ENCODE data around the gene APOO. TPM values are rescaled to one million over a fixed set of nuclear protein-coding genes. Genes with fewer than 3 reads are reported as not detected.

APOO gene
- total RNA-seq, 1 donor from 2014 or later, result 81.0 TPM

GRCh38 chrX:23786268-23786815, 121.4 kb downstream of the APOO start:
- no peaks in the 10 kb centered on the region for H3K27me3 ChIP-seq
- peaks cover 36% of the 10 kb centered on the region for H3K4me1 Mint-ChIP-seq

DNA sequence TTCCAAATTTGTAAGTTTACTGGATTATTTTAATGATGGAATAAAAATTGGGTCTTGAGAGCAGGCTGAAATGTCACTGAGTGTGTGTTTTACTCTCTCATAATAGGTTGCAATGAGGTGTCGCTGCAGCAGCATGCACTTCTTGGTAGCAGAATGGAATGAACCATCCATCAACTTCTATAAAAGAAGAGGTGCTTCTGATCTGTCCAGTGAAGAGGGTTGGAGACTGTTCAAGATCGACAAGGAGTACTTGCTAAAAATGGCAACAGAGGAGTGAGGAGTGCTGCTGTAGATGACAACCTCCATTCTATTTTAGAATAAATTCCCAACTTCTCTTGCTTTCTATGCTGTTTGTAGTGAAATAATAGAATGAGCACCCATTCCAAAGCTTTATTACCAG, 122.2 kb downstream of the APOO start:
- H3K4me3 Mint-ChIP-seq, result peak overlapping the region; percentile 95
- H3K4me1 ChIP-seq, result peaks cover 6% of the 10 kb centered on the region
- H3K27me3 Mint-ChIP-seq (ENCODE audit: insufficient read depth, low read depth), result peaks cover 2% of the 10 kb centered on the region
- no peak overlapping the region for H3K4me2 ChIP-seq
- no peaks in the 10 kb centered on the region for H3K9me3 ChIP-seq (ENCODE audit: low read depth)
- TF ChIP-seq CTCF (IDR thresholded peaks at IDR 0.05), result no peak
- TF ChIP-seq EZH2 (IDR thresholded peaks at IDR 0.05), result no peak
- TF ChIP-seq EZH2phosphoT487 (IDR thresholded peaks at IDR 0.05), result no peak
- no peaks in the 10 kb centered on the region for H3K27me3 ChIP-seq
- no peak overlapping the region for H3K4me3 ChIP-seq
- peaks cover 3% of the 10 kb centered on the region for H3F3A ChIP-seq (ENCODE audit: low read depth)
- peaks cover 36% of the 10 kb centered on the region for H3K4me1 Mint-ChIP-seq
- no peak overlapping the region for H2AFZ ChIP-seq (replicated peaks)
- H3K79me2 ChIP-seq (ENCODE audit: low read depth), result no peaks in the 10 kb centered on the region
- H3K9ac ChIP-seq, result no peak overlapping the region
- no peaks in the 10 kb centered on the region for H4K20me1 ChIP-seq (ENCODE audit: low read depth)
- H3K27ac ChIP-seq, result no peak overlapping the region
- no peaks in the 10 kb centered on the region for H3K9me3 Mint-ChIP-seq
- peaks cover 19% of the 10 kb centered on the region for H3K36me3 Mint-ChIP-seq
- no peak for DNase-seq (ENCODE audit: low spot score)
- H3K27ac Mint-ChIP-seq, result no peak overlapping the region
- H3K36me3 ChIP-seq, result no peaks in the 10 kb centered on the region

More at GRCh38 chrX:23786268-23786815, 121.4 kb downstream of the APOO start:
- Histone ChIP-seq H3K4me2 (no peak overlapping the region), H2AFZ (replicated peaks) (no peak overlapping the region), H3K79me2 (ENCODE audit: low read depth) (no peaks in the 10 kb centered on the region), H3K4me3 (no peak overlapping the region), H3F3A (ENCODE audit: low read depth) (peaks cover 3% of the 10 kb centered on the region), H3K9ac (no peak overlapping the region), H3K9me3 (ENCODE audit: low read depth) (no peaks in the 10 kb centered on the region), H3K36me3 (no peaks in the 10 kb centered on the region), H4K20me1 (ENCODE audit: low read depth) (no peaks in the 10 kb centered on the region), H3K4me1 (peaks cover 6% of the 10 kb centered on the region), H3K27ac (no peak overlapping the region)
- peaks cover 2% of the 10 kb centered on the region for H3K27me3 Mint-ChIP-seq (ENCODE audit: insufficient read depth, low read depth)
- TF ChIP-seq EZH2phosphoT487 (IDR thresholded peaks at IDR 0.05) (no peak), EZH2 (IDR thresholded peaks at IDR 0.05) (no peak), CTCF (IDR thresholded peaks at IDR 0.05) (no peak)
- no peaks in the 10 kb centered on the region for H3K9me3 Mint-ChIP-seq
- H3K36me3 Mint-ChIP-seq, result peaks cover 19% of the 10 kb centered on the region
- H3K27ac Mint-ChIP-seq, result no peak overlapping the region
- no peak overlapping the region for H3K4me3 Mint-ChIP-seq
- DNase-seq (ENCODE audit: low spot score), result no peak

- peak overlapping the region; percentile 95 for H3K4me3 Mint-ChIP-seq
- Histone ChIP-seq H3K9ac (no peak overlapping the region), H3F3A (ENCODE audit: low read depth) (peaks cover 3% of the 10 kb centered on the region), H2AFZ (replicated peaks) (no peak overlapping the region), H3K4me3 (no peak overlapping the region), H3K36me3 (no peaks in the 10 kb centered on the region), H4K20me1 (ENCODE audit: low read depth) (no peaks in the 10 kb centered on the region), H3K79me2 (ENCODE audit: low read depth) (no peaks in the 10 kb centered on the region), H3K4me1 (peaks cover 6% of the 10 kb centered on the region), H3K9me3 (ENCODE audit: low read depth) (no peaks in the 10 kb centered on the region), H3K27me3 (no peaks in the 10 kb centered on the region), H3K27ac (no peak overlapping the region), H3K4me2 (peak overlapping the region; percentile 81)
- no peak for DNase-seq (ENCODE audit: low spot score)
- no peak for TF ChIP-seq EZH2 (IDR thresholded peaks at IDR 0.05)
- TF ChIP-seq EZH2phosphoT487 (IDR thresholded peaks at IDR 0.05), result no peak
- H3K9me3 Mint-ChIP-seq, result no peaks in the 10 kb centered on the region
- peaks cover 29% of the 10 kb centered on the region for H3K4me1 Mint-ChIP-seq
- peak overlapping the region; percentile 14 for H3K27ac Mint-ChIP-seq
- peaks cover 19% of the 10 kb centered on the region for H3K36me3 Mint-ChIP-seq
- H3K27me3 Mint-ChIP-seq (ENCODE audit: insufficient read depth, low read depth), result peaks cover 2% of the 10 kb centered on the region
Measured at GRCh38 chrX:23784470-23785331, 123.0 kb downstream of the APOO start.
